GM18498 (cell line): ENCODE measurements around the gene GATAD2A.
"Not testable (repeated sequence)": the region's sequence is repeated elsewhere in the genome, so short reads cannot be mapped to it uniquely, and the experiment has no call there.

Experiments
- ATAC-seq: cut with Tn5 transposase; IDR thresholded peaks from one replicate; pipeline ENCODE4 v1.9.1; 2021; ENCODE audit warnings: mild to moderate bottlenecking, moderate library complexity; ENCODE audit not compliant: unreplicated experiment

Gene GATAD2A

DNA sequence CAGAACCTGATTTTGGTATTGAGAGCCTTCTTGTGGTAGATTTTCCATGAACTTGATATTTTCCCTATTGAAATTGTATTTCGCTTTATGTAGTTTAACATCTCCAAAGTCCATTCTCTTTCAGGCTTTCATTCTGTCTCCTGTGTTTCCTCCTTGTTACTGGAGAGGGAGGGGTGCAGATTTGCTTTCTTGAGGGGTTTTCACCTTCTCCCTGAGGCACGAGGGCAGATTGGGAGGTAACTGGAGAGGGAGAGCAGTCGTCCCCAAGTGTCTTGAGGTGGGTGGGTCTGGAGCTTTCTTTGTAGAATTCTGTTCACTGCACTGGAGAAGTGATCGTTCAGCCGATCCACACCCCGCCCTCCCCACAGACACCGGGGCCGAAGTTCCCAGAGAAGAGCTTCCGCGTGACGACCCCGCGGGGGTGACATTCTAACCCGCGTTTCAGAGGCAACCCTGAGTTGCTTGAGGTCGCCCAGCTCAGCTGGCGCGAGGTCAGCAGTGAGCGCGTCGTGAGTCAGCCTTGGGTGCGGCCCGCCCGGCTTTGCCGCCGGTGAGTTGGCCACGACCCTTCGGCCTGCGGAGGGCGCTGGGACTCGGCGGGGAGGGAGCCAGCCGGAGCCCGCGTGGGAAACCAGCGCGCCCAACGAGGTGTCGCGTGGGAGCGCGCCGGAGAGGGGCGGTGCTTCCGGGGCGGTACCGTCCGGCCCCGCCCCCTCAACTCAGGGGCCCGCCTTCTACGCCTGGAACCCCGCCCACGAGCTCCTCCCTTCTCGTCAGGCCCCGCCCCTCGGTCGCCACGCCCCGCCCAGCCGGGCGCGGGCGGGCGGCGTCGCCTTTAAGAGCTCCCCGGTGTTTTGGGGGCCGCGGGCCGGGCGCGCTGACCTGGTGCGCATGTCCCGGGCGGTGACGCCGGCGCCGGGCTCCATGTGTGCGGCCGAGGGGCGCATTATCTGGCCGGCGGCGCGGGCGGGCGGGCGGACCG is at the start of gene GATAD2A:
Gene GATAD2A (plus strand): TSS at position 797 of the 982 bp plus-strand sequence. CDS start 59,671 bp downstream, outside the sequence.
- peak; percentile 74 for ATAC-seq

GRCh38 chr19:19356500-19356899 is 49.0 kb upstream of the GATAD2A start:
- no peak for ATAC-seq

DNA sequence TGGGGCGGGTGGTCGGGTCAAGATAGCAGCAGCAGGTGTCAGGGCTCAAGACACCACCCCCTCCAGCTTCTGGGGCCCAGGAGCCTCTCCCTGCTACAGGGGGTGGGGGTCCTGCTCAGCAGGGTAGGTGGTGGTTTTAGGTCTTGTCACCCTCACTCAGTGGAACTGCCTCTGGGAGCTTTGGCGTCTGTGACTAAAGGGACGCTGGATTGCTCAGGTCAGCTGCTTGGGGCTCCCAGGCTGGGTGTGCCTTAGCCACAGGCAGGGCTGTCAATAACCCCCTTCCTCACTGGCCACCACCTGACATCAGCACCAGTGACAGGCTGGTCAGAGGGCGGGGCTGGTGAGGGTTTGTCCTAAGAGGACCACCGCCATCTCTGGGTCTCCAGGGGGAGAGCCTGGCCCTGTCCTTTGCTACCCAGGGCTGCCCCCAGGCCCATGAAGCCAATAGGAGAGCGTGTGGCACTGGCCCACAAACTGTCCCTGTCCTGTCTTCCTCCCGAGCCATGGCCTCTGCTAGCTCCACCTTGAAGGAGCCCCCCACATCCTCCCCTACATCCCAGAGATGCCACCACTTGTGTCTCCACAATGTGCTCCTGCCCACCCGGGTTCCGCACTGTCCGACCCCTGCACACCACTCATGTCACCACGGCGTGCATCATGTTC is 48.4 kb upstream of the GATAD2A start:
- no peak for ATAC-seq

DNA sequence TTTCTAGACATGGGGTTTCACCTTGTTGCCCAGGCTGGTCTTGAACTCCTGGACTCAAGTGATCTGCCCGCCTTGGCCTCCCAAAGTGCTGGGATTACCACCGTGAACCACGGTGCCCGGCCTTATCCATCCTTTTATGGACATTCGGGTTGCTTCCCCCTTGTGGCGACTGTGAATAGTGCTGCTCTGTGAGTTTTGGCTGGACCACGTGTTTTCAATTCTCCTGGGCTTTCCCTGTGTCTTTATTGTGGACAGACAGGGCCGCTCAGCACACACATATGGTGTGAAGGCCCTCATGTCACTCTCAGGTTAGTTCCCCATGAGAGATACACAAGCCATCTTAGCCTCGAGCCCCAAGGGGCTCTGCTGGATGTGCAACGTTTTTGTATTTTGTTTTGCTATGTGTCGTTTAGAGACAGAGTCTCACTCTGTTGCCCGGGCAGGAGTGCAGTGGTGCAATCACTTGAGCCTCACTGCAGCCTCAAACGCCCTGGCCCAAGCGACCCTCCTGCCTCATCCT is 44.3 kb upstream of the GATAD2A start:
- ATAC-seq = peak; percentile 63

DNA sequence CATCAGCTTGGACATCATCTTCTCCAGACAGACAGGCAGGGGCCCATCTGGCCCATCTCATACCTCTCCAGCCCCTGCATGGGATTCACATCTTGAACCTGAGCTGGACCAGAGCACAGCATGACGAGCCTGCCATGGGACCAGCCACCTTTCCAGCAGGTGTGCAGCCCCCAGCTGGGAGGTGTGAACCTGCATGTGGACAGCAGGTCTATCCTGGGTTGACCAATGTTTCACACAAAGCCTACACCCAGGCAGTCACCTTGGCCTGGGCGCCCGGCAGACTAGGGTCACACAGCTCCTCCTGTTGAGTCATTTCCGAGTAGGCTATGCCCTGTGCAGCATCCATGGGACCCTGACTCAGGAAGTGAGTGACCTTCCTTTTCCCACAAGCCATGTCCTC is 43.4 kb upstream of the GATAD2A start:
- no peak for ATAC-seq

DNA sequence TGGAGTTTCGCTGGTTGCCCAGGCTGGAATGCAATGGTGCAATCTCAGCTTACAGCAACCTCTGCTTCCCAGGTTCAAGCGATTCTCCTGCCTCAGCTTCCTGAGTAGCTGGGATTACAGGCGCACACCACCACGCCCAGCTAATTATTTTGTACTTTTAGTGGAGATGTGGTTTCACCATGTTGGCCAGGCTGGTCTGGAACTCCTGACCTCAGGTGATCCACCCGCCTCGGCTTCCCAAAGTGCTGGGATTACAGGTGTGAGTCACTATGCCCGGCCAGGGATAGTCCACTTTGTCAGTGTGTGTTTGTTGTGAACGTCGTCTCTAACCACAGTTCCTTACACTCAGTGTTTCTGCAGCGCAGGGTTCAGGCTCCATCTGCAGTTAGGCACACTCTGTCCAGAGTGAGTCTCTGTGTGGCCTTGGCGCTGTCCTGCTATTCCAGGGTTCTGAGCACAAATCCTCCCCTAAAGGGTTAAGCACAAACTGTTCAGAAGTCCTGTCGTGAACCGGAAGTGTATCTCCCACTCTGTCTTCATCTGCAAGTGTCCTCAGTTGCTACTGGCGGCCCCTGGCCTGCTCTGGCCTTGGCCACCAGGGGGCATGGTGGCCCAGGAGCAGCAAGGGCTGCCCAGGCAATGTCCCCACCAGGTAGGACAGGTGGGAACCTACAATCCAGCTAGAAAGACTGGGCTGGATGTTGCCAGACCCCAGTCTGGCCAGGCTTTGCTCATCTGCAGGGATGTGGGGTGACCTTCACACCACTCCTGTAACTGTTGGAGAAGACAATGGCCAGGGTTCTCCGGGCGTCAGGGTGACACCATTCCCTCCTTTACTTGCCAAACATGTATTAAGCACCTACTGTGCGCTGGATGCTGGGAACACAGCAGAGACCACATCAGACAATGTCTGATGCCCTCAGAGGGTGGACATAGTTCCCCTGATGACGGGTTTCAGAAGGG is 38.8 kb upstream of the GATAD2A start:
- ATAC-seq = peak; percentile 70

DNA sequence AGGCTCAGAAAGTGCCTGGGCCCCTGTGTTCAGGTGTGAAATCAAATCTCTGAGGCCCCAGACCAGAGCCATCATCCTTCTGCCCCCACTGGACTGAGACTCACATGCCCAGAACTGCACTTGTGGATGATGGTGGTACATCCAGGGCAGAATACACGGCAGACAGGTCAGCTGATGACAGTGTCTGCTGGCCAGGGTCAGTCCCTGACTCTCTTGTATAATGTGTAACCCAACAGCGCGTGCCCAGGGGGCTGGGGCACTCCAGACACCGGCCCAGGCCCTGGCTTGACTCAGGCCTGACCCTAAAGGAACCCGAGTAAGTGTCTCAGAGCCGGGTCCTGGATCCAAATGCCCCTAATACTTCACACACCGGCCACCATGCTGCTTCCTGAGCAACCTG is 37.4 kb upstream of the GATAD2A start:
- no peak for ATAC-seq

DNA sequence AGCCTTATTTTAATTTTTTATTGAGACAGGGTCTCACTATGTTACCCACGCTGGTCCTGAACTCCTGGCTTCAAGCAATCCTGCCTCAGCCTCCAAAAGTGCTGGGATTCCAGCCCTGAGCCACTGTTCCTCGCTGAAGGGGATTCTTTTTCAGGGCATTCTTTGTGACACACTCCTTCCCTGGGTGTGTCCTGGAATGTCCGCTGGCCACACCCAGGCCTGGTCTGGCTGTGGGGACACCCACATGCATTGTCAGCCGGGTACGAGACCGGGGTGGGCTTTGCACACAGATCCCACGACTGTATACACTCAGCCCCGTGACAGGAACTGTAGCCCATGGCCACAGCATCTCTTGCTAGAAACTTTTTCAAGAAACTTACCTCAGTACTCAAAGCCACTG is 34.4 kb upstream of the GATAD2A start:
- no peak for ATAC-seq

DNA sequence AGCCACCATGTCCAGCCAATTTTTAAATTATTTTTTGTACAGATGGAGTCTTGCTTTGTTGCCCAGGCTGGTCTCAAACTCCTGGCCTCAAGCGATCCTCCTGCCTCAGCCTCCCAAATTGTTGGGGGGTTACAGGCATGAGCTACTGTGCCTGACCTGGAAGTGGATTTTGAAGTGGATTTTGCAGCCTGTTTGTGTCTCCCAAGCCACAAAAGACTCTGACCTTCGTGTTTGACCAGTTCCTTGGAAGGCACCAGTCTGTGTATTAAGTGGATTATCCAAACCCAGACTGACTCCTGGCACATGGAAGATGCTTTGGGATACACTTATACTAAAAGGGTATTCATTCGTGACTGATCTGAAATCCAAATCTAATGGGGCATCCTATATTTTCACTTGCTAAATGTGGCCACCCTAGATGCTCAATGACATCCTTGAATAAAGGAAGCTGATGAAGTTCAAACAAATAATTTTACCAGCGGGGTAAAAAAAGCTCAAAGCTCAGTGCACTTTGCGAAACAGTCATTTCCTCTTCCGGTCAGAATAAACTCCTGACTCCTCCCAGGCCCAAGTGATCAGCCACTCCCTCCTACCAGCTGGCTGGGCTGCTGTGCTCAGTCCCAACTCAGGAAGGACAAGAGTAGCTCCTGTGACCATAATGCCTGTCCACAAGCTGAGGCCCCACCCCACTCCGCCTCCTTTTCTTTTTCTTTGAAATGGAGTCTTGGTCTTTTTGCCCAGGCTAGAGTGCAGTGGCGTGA is 32.6 kb upstream of the GATAD2A start:
- peak; percentile 88 for ATAC-seq

- no peak for ATAC-seq
Observed at GRCh38 chr19:19379527-19379926, 25.9 kb upstream of the GATAD2A start.

DNA sequence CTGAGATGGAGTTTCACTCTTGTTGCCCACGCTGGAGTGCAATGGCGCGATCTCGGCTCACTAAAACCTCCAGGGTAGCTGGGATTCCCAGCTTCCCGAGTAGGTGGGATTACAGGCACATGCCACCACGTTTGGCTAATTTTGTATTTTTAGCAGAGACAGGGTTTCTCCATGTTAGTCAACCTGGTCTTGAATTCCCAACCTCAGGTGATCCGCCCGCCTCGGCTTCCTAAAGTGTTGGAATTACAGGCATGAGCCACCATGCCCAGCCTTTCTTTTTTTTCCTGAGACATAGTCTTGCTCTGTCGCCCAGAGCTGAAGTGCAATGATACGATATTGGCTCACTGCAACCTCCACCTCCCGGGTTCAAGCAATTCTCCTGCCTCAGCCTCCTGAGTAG is 25.2 kb upstream of the GATAD2A start:
- ATAC-seq = not testable (repeated sequence)

DNA sequence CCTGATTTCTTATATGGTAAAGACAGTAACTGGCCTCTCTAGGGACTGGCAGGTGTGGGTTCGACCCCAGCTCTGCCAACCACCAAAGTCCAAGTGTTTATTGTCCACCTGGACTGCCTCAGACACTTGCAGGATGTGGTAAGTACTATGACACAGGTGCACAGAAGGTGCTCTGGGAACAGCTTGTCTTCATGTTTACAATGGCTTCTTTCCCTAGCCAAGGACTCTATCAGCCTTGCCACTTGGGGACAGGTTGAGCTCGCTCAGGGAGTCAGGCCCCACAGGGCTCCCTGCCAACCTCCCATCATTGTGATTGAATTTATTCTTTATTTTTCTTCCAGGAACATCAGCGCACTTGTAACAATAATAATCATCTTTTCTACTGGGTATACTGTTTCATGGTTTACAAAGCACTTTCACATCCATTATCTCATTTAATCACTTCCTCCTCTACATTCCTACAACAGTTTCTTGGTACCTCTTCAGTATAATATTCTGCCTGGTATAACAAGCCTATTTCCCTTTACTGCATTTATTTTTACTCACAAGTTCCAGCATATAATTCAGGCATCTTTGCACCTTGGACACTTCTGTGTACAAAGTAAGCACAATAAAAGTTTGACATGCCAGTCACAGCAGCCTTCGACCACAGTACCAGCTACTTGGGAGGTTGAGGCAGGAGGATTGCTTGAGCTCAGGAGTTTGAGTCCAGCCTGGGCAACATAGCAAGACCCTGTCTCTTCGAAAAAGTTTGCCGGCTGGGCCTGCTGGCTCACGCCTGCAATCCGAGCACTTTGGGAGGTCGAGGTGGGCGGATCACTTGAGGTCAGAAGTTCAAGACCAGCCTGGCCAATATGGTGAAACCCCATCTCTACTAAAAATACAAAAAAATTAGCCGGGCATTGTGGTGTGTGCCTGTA is 24.2 kb upstream of the GATAD2A start:
- no peak for ATAC-seq

DNA sequence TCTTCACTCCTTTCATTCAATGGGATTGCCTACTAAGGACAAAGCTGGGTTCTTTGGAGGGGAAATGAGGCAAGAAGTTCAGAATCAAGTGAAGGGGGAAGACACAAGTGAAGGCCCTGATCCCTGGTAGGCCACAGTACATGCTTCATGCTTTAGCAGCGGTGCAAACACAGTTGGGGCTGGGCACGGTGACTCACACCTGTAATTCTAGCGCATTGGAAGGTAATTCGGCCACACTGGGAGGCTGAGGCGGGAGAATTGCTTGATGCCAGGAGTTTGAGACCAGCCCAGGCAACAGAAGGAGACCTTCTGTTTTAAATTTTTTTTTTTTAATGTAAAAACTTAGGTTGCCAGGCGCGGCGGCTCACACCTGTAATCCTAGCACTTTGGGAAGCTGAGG is 23.4 kb upstream of the GATAD2A start:
- ATAC-seq = no peak

GRCh38 chr19:19384486-19384885 is 21.0 kb upstream of the GATAD2A start:
- ATAC-seq = no peak

- ATAC-seq = peak; percentile 92
Observed at GRCh38 chr19:19385131-19385895, 20.2 kb upstream of the GATAD2A start.

DNA sequence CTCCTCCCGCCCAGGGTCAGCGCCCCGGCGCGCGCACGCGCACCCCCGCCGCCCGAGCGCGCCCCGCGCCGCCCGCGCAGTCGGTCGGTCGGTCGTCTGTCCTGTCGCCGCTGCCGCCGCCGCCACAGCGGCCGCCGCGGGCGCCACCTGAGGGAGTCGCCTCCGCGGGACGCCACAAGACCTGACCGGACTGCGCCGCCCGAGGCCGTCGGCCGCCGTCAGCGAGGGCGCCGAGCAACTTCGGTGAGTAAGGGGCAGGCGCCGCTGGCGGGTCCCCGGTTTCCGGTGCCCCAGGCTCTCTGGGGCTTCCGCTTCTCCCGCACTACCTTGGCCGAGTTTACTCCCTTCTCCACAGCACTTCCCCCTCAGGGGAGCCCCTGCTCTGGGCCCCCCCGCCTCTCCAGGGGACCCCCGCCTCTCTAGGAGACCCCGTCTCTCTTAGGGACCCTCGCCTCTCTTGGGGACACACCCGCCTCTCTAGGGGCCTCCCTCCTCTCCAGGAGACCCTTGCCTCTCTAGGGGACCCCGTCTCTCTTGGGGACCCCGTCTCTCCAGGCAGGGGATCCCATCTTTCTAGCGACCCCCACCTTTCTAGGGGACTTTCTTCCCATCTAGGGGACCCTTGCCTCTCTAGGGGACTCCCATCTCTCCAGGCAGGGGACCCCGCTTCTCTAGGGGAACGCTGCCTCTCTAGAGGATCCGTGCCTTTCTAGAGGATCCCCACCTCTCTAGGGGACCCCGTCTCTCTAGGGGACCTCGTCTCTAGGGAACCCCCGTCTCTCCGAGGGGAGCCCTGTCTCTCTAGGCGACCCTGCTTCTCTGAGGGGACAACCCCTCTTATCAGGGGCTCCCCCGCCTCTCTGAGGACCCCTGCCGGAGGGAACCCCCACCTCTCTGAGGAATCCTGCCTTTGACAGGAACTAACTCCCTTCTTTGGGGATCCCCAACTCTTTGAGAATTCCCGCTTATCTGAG is 19.3 kb upstream of the GATAD2A start:
- no peak for ATAC-seq

- ATAC-seq = no peak
Observed at GRCh38 chr19:19387108-19387507, 18.4 kb upstream of the GATAD2A start.
